Activated CD8-positive, alpha-beta memory T cell treated with anti-CD3 and anti-CD28 coated beads, Interleukin-2, amount 50 U/mL, for 4 hours (primary cell): ENCODE data around the gene IL15RA.
"Not testable (repeated sequence)": the region's sequence is repeated elsewhere in the genome, so short reads cannot be mapped to it uniquely, and the experiment has no call there.

Experiments
- DNase-seq: peaks from one replicate; pipeline ENCODE4 v3.0.0-alpha.2; 2020

Gene IL15RA

GRCh38 chr10:5968681-5969453 lies 8.5 kb downstream of the IL15RA start:
- no peak for DNase-seq

DNA sequence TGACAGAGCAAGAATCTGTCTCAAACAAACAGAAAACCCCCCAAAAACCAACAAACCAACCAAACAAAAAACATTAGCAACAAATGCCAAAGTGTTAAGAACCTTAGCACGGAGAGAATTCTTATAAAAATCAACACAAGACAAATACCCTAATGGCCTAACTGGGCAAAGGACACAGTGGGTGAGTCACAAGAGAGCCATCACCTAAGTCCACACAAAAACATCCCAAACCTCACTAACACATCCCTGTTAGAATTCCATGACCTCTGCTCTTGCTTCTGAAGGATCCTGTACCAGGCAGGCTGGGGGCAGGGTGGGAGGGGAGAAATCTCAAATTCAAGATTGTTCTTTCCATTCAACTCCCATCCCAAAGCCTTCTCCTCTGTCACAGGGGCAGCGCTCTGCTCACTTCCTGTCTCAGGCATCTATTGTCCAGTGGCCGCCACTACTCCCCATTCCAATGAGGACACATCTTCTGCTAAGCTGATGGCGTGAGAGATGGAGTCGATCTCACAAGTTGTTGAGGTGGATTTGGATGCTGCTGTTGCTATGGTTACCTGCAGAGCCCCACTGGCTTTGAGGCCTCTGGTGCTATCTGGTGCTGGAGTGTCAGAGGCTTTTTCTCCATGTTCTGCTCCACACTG lies 9.2 kb downstream of the IL15RA start:
- no peak for DNase-seq

- DNase-seq = no peak
Observed at GRCh38 chr10:5965266-5965665, 12.1 kb downstream of the IL15RA start.

GRCh38 chr10:5964736-5965135 lies 12.6 kb downstream of the IL15RA start:
- no peak for DNase-seq

- no peak for DNase-seq
Observed at GRCh38 chr10:5963591-5963990, 13.8 kb downstream of the IL15RA start.

DNA sequence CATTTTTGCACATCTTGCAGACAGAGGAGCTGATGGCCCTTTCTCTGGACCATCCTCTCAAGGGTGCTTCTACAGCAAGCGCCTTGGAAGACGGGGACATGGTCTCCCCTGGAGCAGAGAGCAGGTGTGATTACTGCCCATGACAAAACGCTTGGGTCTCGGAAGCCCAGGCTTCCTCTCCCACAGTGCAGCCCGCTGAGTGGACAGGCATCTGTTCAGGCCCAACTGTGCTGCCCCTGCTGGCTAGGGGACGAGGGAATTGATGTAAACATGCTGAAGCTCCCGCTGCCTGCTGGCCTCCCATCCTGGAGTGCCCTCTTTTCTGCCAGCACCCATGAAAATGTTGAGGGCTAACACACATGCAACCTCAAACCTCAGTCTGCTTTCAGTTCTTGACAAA lies 14.3 kb downstream of the IL15RA start:
- no peak for DNase-seq

DNA sequence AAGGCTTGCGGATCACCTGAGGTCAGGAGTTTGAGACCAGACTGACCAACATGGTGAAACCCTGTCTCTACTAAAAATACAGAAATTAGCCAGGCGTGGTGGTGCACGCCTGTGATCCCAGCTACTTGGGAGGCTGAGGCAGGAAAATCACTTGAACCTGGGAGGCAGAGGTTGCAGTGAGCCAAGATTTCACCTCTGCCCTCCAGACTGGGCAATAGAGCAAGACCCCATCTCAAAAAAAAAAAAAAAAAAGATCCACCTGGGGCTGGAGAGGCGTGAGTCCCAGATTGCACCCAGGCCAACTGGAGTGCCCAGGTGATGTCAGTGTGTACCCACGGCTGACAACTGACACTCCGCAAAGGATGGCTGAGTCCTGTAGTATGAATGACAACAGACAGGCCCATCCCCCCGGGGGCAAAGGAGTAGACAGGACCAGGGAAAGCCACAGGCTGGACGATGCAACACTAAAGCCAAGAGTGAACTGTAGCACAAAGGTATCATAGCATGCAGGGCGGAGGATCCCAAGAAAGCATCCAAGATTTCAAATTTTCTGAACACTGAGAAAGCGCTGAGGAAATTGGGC lies 14.9 kb downstream of the IL15RA start:
- not testable (repeated sequence) for DNase-seq

- DNase-seq = no peak
Observed at GRCh38 chr10:5961405-5962100, 15.8 kb downstream of the IL15RA start.

DNA sequence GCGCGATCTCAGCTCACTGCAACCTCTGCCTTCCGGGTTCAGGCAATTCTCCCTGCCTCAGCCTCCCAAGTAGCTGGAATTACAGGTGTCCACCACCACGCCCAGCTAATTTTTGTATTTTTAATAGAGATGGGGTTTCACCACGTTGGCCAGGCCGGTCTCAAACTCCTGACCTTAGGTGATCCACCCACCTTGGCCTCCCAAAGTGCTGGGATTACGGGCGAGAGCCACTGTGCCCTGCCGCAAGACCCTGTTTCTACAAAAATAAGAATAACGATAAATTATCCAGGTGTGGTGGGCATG lies 16.4 kb downstream of the IL15RA start:
- DNase-seq = not testable (repeated sequence)

DNA sequence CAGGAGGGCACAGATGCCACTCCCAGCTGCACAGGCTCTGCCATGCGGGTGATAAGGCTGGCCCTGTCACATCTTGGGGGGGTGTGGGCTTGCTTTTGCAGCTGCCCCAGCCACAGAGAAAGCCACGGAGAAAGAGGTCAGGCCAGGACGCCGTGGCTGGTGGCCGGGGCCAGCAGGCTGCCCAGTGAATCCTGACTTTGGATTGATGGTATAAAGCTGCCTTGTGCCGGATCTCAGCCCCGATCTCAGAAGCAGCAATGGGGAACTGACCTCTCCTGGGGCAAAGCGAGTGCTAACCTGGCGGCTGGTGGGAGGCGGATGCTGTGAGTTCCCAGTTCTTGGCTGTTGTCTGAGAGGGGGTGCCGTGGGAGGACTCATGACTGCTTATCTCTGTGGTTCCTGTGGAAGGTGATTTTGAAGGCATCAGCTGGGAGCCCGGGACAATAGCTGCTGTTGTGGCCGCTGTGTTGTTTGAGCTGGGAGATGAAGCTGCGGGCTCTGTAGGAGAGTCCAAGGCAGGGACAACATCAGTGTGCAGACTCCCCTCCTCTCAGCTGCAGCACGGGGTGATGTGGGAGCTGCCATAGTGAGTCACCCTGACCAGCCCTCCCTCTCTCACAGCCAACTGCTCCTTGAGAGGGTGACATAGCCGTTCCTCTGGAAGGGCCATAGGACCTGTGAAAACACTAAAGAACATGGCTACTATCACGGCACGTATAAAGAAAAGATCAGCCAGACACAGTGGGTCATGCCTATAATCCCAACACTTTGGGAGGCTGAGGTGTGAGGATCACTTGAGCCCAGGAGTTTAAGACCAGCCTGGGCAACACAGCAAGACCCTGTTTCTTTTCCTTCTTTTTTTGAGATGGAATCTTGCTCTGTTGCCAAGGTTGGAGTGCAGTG lies 17.0 kb downstream of the IL15RA start:
- DNase-seq = no peak

DNA sequence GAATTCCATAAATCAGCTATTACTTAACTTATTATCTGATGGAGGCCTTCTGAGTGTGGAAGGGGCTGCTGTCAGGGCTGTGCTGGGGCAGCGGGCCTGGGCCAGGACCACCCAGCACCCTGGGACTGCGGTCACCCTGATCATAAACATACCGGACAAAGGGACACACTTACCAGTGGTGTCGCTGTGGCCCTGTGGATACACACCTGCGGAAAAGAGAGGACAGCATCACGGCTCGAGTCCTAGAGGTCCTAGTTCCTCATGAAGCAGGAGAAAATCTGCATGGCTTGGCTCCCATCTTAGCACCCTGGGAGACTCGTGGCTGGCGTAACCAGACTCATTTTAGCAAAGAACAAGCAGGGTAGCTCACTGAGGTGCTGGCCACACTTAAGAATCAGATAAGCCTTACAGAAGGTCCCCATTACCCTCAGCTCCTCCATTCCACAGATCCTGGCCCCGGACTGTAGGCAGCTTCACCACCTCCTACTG lies 17.7 kb downstream of the IL15RA start:
- no peak for DNase-seq

GRCh38 chr10:5959142-5959541 lies 18.2 kb downstream of the IL15RA start:
- no peak for DNase-seq

- DNase-seq = no peak
Observed at GRCh38 chr10:5958675-5959074, 18.7 kb downstream of the IL15RA start.

DNA sequence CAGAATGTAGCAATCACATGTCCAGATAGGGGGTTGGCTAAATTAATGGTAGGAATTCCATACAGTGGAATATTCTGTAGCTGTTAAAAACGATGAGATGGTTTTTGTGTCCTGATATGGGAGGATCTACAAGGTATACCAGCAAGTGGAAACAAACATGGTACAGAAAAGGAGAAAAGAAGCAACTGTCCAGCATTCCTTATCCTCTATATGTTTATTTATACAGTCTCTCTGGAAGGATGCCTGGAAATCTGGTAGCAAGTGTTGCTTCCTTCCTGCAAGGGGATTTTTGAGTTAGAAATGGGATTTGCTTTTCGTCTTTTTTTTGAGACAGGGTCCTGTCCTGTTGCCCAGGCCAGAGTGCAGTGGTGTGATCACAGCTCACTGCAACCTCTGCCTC lies 19.3 kb downstream of the IL15RA start:
- DNase-seq = no peak

DNA sequence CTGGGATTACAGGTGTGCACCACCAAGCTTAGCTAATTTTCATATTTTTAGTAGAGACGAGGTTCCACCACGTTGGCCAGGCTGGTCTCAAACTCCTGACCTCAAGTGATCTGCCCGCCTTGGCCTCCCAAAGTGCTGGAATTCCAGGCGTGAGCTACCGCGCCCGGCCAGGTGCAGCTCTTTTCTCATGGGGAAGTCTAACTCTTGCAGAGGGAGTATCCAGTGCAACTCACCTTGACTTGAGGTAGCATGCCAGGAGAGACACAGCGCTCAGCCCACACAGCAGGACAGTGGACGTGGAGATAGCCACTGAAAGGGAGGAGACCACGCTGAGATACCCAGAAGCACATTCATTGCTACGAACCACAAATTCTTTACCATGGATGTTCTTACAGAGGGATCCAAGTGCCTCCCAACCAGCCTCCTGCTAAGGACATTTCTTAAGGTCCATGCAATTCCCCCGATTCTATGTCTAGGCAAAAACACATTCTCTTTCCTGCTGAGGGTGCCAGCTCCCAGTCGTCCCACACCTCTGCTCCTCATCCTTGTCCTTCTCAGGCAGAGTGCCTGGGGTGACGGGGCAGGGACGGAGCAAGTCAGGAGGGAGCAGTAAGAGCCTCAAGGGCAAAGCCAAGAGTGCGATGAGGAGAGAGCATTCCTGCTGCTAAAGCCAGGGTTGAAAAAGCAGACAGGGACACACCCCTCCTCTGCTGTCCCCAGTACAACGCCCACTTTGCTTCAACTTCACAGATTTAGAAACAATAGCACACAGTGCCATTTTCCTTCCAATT lies 21.0 kb downstream of the IL15RA start:
- no peak for DNase-seq

DNA sequence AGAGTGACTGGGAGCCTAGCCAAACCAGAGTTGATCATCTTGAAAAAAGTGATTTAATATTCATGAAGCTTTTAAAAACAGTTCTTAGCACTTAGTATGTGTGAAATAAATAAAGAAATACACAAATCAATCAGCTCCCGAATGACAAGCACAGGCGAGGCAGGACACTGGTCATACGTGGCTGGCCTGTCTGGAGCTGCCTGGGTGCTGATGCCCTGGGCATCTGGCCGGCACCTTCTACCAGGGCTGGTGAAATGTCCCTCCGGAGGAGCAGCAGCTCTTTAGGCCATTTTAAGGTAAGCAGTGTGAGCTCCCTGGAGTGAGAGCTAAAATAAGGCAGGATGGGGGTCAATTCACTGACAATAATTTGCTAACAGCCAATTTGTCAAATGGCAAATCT lies 23.7 kb downstream of the IL15RA start:
- DNase-seq = no peak

- no peak for DNase-seq
Observed at GRCh38 chr10:5952731-5953385, 24.5 kb downstream of the IL15RA start.

DNA sequence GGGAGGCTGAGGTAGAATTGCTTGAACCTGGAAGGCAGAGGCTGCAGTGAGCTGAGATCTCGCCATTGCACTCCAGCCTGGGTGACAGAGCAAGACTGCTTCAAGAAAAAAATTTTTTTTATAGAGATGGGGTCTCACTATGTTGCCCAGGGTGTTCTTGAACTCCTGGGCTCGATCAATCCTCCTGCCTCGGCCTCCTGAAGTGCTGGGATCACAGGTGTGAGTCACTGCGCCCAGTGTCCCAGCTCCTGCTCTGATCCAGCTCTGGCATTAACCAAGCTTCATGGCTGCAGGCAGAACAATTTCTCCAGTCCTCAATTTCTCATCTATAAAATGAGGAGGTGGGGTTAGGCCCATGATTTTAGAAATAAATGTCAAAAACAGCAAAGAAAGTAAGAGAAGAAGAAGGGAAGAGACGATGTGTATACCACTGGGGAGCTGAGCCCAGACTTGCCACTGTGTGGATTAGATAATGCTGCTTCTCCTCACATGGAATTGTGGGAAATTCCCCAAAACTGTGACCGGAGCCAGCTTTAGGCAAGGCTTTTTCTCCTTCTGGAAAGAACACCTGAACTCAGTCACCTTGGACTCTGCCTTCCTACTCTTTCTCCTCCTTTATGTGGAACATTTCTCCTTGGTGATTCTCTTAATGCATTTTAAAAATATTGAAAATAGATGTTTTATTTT lies 25.5 kb downstream of the IL15RA start:
- DNase-seq = no peak

GRCh38 chr10:5951167-5951711 lies 26.1 kb downstream of the IL15RA start:
- DNase-seq = no peak
